Endothelial cell (in vitro differentiated cells): ENCODE measurements around the gene SLC6A4. TPM values are rescaled to one million over a fixed set of nuclear protein-coding genes. Genes with fewer than 3 reads are reported as not detected.

Experiments
- DNase-seq: peaks from one replicate; pipeline ENCODE4 v3.0.0; 2021; ENCODE audit warnings: low spot score
- H3K27ac Mint-ChIP-seq: one replicate; pipeline ENCODE4 v1.8.0; 2021; ENCODE audit warnings: mixed read lengths, inconsistent platforms; ENCODE audit not compliant: unreplicated experiment
- H3K27me3 Mint-ChIP-seq: one replicate; pipeline ENCODE4 v1.8.0; 2021; ENCODE audit warnings: mild to moderate bottlenecking, moderate library complexity, mixed read lengths, inconsistent platforms; ENCODE audit not compliant: unreplicated experiment
- H3K36me3 Mint-ChIP-seq: one replicate; pipeline ENCODE4 v1.8.0; 2021; ENCODE audit warnings: mild to moderate bottlenecking, low read depth, mixed read lengths, inconsistent platforms; ENCODE audit not compliant: unreplicated experiment
- H3K4me1 Mint-ChIP-seq: one replicate; pipeline ENCODE4 v1.8.0; 2021; ENCODE audit warnings: mild to moderate bottlenecking, mixed read lengths, inconsistent platforms; ENCODE audit not compliant: unreplicated experiment
- H3K4me3 Mint-ChIP-seq: one replicate; pipeline ENCODE4 v1.8.0; 2021; ENCODE audit warnings: mild to moderate bottlenecking, mixed read lengths, inconsistent platforms; ENCODE audit not compliant: unreplicated experiment
- H3K9me3 Mint-ChIP-seq: one replicate; pipeline ENCODE4 v1.8.0; 2021; ENCODE audit warnings: mixed read lengths, inconsistent platforms; ENCODE audit not compliant: unreplicated experiment
- total RNA-seq: library from RNA; stranded (reverse); fragmentation: NEBNext Ultra II Directional; extraction: Animal tissue kit (Norgen Biotek cat#: 25700); gene quantifications from one replicate; pipeline ENCODE4 v1.2.1, GENCODE V29; 2021; ENCODE audit not compliant: unreplicated experiment
- TF ChIP-seq, protein P1 (sequence below): fragments of 200-600 bp; sonication (generic); IDR thresholded peaks from one replicate; pipeline ENCODE4 v1.5.0; 2021; ENCODE audit warnings: antibody characterized with exemption; ENCODE audit not compliant: unreplicated experiment

SLC6A4 gene
- total RNA-seq, 1 donor from 2014 or later: 1.0 TPM

GRCh38 chr17:30254150-30254549 lies 18.7 kb upstream of the SLC6A4 start:
- H3K36me3 Mint-ChIP-seq: peaks cover 30% of the 10 kb centered on the region
- H3K4me3 Mint-ChIP-seq: no peak overlapping the region
- H3K27me3 Mint-ChIP-seq: no peaks in the 10 kb centered on the region
- no peak for DNase-seq
- H3K4me1 Mint-ChIP-seq: peaks cover 11% of the 10 kb centered on the region
- TF ChIP-seq, protein P1, sequence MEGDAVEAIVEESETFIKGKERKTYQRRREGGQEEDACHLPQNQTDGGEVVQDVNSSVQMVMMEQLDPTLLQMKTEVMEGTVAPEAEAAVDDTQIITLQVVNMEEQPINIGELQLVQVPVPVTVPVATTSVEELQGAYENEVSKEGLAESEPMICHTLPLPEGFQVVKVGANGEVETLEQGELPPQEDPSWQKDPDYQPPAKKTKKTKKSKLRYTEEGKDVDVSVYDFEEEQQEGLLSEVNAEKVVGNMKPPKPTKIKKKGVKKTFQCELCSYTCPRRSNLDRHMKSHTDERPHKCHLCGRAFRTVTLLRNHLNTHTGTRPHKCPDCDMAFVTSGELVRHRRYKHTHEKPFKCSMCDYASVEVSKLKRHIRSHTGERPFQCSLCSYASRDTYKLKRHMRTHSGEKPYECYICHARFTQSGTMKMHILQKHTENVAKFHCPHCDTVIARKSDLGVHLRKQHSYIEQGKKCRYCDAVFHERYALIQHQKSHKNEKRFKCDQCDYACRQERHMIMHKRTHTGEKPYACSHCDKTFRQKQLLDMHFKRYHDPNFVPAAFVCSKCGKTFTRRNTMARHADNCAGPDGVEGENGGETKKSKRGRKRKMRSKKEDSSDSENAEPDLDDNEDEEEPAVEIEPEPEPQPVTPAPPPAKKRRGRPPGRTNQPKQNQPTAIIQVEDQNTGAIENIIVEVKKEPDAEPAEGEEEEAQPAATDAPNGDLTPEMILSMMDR: no peak
- H3K9me3 Mint-ChIP-seq: no peaks in the 10 kb centered on the region
- no peak overlapping the region for H3K27ac Mint-ChIP-seq

GRCh38 chr17:30253312-30253711 lies 17.8 kb upstream of the SLC6A4 start:
- Mint-ChIP-seq H3K27ac (peak overlapping the region; percentile 70), H3K9me3 (no peaks in the 10 kb centered on the region), H3K4me3 (peak overlapping the region; percentile 66), H3K36me3 (peaks cover 33% of the 10 kb centered on the region), H3K27me3 (no peaks in the 10 kb centered on the region), H3K4me1 (peaks cover 15% of the 10 kb centered on the region)
- no peak for DNase-seq
- TF ChIP-seq, protein P1: no peak

DNA sequence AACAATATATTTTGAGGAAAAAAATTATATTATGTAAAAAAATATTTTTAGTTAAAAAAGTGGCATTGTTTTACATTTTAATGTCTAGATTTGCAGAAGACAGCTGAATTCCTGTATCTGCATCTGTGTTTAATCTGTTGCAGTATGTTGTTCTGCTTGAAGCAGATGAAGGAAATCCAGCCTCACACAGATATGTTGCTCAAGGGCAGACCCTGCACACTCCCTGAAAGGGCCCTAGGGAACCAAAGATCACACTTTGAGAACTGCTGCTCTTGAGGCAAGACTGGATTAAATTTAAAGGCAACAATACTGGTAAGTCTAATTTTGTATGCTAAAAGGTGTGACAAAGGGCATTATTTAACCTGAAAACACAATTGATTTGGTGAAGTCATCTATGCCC lies 16.4 kb upstream of the SLC6A4 start:
- H3K4me1 Mint-ChIP-seq: peaks cover 23% of the 10 kb centered on the region
- no peak overlapping the region for H3K4me3 Mint-ChIP-seq
- TF ChIP-seq, protein P1: no peak
- H3K27me3 Mint-ChIP-seq: no peaks in the 10 kb centered on the region
- no peak overlapping the region for H3K27ac Mint-ChIP-seq
- H3K9me3 Mint-ChIP-seq: no peaks in the 10 kb centered on the region
- peaks cover 43% of the 10 kb centered on the region for H3K36me3 Mint-ChIP-seq
- DNase-seq: no peak

GRCh38 chr17:30249460-30249859 lies 14.0 kb upstream of the SLC6A4 start:
- no peak for DNase-seq
- Mint-ChIP-seq H3K36me3 (peaks cover 45% of the 10 kb centered on the region), H3K9me3 (no peaks in the 10 kb centered on the region), H3K4me3 (no peak overlapping the region), H3K27me3 (no peaks in the 10 kb centered on the region), H3K27ac (peak overlapping the region; percentile 34), H3K4me1 (peaks cover 23% of the 10 kb centered on the region)
- TF ChIP-seq, protein P1: no peak

DNA sequence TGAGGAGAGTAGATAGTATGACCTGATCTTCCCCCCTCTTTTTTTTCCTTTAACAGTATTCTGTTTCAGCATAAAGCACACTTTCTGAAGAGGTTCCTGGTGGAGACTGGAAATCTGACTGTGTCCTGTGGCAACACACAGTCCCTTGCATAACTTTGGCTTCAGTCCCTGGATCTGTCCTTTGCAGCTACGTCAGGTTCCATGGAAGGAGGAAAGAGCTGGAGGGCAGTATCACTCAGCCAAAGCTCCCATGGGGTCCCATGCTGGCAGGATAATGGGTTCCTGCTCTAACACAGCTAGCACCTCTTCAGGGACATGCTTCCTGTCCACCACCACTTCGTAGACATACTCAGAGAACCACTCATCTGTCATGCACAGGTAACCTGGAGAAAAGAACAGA lies 13.3 kb upstream of the SLC6A4 start:
- Mint-ChIP-seq H3K27ac (no peak overlapping the region), H3K36me3 (peaks cover 45% of the 10 kb centered on the region), H3K9me3 (no peaks in the 10 kb centered on the region), H3K4me1 (peaks cover 23% of the 10 kb centered on the region), H3K4me3 (no peak overlapping the region), H3K27me3 (no peaks in the 10 kb centered on the region)
- TF ChIP-seq, protein P1: no peak
- no peak for DNase-seq
